Fibroblast of mammary gland (primary cell): Measurements from ENCODE around the gene TP53RK.

Experiments
- DNase-seq: peaks from one replicate; pipeline ENCODE4 v3.0.0-alpha.2; 2010; ENCODE audit warnings: low read depth
- H3K4me3 ChIP-seq: 2 replicates; pipeline ENCODE4 v1.5.1; 2011; ENCODE audit warnings: low read depth, mild to moderate bottlenecking, low read length, moderate library complexity; ENCODE audit not compliant: control insufficient read depth
- TF ChIP-seq, protein P1 (sequence below): conservative IDR thresholded peaks from 2 replicates; pipeline ENCODE4 v1.5.1; 2011; ENCODE audit warnings: low read depth, low read length, inconsistent platforms; ENCODE audit not compliant: control insufficient read depth, insufficient read depth

The TP53RK gene

DNA sequence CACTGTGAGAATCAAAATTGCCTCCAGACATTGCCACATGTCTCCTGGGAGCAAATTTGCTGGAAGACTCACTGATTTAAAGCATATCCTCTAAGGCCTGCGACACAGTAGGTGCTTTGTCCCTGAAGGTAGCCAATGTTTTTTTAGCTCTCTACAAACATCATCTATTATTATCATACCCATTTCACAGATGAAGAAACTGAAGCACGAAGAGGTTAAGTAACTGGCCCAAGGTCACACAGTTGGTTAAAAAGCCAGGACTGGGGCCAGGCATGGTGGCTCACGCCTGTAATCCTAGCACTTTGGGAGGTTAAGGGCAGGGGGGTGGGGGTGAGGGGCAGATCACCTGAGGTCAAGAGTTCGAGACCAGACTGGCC is 50.4 kb downstream of the TP53RK start:
- DNase-seq, result no peak
- no peak overlapping the region for H3K4me3 ChIP-seq
- TF ChIP-seq, protein P1, sequence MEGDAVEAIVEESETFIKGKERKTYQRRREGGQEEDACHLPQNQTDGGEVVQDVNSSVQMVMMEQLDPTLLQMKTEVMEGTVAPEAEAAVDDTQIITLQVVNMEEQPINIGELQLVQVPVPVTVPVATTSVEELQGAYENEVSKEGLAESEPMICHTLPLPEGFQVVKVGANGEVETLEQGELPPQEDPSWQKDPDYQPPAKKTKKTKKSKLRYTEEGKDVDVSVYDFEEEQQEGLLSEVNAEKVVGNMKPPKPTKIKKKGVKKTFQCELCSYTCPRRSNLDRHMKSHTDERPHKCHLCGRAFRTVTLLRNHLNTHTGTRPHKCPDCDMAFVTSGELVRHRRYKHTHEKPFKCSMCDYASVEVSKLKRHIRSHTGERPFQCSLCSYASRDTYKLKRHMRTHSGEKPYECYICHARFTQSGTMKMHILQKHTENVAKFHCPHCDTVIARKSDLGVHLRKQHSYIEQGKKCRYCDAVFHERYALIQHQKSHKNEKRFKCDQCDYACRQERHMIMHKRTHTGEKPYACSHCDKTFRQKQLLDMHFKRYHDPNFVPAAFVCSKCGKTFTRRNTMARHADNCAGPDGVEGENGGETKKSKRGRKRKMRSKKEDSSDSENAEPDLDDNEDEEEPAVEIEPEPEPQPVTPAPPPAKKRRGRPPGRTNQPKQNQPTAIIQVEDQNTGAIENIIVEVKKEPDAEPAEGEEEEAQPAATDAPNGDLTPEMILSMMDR, result no peak

DNA sequence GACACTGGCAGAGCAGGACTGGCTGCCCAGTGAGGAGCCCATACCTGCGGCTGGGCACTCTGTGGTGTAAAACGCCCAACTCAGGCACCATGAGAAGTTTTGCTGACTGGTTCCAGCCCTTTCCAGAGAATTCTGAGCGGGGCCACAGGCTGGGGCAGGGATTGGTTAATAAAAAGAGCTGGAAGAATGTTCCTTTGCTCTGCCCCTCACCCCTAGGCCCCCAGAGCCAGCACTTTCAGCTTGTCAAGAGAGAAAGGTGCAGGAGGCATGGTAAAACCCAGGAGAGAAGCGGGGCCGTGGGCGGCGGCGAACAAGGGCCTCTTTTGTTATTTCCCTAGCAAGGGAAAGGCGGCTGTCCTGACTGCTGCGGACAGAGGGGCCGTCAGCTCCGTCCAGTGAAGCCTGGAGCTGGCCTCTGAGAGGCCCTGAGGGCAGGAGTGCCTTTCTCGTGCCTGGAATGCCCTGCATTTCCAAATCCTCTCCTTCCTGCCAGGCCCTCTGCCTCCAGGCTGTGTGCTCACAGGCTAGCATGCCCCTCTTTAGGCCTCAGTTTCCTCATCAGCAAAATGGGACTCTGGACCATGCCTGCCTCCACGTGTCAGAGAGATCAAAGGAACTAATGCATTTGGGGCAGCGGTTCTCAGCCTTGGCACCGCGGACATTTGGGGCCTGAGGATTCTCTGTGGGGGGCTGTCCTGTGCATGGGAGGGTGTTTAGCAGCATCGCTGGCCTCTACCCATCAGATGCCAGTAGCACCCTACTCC is 50.9 kb downstream of the TP53RK start:
- no peak for DNase-seq
- H3K4me3 ChIP-seq, result no peak overlapping the region
- TF ChIP-seq, protein P1, result no peak

DNA sequence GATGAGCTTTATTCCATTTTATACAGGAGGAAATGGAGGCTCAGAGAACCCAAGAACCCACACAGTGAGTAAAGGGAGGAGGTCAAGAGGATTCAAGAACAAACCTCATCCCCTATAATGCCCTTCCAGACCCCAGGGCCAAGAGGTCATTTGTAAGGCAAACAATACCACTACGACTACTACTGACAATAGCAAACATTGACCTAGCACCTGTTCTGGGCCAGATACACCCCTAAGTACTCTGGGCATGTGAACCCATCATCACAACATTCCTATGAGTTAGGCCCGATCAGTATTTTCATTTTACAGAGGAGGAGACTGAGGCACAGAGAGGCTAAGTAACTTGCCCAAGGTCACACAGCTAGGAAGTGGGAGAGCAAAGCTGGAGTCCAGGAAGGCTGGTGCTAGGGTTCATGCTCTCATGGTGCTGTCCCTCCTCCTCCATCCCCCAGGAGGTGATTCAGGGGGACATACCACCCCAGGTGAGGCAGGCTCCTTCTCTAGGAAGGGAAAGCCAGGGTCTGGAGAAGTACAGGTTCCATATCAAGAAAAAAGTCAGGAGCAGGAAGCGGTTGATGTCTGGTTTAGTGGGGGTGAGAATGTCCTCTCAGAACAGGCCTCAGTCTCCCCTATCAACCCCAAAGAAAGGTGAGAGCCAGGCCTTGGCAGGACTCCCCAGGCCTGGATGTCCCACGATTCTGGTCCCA is 51.7 kb downstream of the TP53RK start:
- no peak for DNase-seq
- TF ChIP-seq, protein P1, result no peak
- H3K4me3 ChIP-seq, result no peak overlapping the region

DNA sequence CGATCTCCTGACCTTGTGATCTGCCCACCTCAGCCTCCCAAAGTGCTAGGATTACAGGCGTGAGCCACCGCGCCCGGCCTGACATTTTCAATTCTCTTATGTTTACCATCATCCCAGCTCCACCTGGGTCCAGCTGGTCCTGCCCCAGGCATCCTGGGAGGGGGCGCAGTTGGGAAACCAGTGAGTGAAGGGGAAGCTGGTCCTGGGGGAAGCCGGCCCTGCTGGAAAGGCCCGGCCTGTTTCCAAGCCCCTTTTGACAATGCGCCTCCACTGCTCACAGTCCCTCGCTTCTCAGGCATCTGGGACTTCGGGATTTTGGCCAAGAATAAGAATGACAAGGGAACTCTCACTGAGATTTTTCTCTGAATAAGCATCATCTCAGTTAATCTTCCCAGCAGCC is 52.2 kb downstream of the TP53RK start:
- H3K4me3 ChIP-seq, result no peak overlapping the region
- TF ChIP-seq, protein P1, result no peak
- DNase-seq, result no peak

DNA sequence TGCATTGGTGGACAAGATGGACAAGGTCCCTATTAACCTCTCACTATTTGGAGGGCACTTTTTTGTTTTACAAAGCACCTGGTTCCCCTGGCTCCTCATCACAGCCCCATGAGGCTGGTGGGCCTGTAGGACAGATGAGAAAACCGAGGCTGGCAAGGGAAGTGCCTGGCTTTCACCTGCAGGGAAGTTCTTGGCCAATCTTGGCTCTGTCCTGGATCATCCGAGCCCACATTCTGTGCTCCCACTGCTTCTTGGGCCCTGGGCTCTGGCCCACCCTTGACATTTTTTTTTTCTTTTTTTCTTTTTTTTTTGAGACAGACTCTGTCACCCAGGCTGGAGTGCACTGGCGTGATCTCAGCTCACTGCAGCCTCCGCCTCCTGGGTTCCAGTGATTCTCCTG is 52.7 kb downstream of the TP53RK start:
- TF ChIP-seq, protein P1, result no peak
- H3K4me3 ChIP-seq, result no peak overlapping the region
- no peak for DNase-seq

DNA sequence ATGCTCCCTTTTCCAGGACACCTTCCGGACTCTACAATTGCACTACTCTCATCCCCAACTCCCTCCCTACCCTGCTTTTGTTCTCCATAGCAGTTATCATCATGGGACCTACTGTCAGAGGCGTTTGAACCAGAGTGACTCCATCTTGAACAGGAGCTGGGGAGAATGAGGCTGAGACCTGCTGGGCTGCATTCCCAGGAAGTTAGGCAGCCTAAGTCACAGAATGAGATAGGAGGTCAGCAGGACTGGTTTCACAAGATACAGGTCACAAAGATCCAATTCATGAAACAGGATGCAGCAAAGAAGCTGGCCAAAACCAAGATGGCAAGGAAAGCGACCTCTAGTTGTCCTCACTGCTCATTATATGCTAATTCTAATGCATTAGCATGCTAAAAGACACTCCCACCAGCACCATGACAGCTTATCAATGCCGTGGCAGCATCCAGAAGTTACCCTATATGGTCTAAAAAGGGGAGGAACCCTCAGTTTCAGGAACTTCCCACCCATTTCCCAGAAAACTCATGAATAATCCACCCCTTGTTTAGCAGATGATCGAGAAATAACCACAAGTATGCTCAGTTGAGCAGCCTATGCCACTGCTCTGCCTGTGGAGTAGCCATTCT is 53.6 kb downstream of the TP53RK start:
- TF ChIP-seq, protein P1, result no peak
- H3K4me3 ChIP-seq, result no peak overlapping the region
- DNase-seq, result peak; percentile 6
